Measurements from ENCODE around the gene TSN. TPM values are rescaled to one million over a fixed set of nuclear protein-coding genes. Genes with fewer than 3 reads are reported as not detected.

TSN gene
- total RNA-seq, 1 experiment from 2014 or later, result 102 TPM

DNA sequence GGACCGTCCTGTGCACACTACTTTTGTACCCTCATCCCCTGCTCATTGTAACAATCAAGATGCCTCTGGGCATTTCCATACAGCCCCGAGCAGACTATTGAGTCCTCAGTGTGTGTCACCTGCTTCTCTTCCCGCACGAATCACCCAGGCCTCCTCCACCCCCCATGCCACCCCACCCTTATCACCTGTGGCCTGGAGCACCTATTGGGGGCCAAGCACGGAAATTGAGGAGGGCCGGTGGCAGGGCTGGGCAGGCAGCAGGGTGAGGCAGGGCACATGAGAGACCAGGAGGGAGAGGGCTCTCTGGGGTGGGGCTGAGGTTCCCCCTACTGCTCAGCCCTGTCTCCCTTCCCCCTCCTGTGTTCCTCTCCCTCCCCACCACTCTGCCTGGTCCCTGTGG lies 14.5 kb upstream of the TSN start:
- Histone ChIP-seq H3K4me2 (ENCODE audit: insufficient read depth, insufficient read length, low read length) (no peak overlapping the region), H2BK15ac (ENCODE audit: low read depth, low read length) (no peak overlapping the region), H3K23me2 (ENCODE audit: insufficient read length, low read depth, low read length, poor library complexity, severe bottlenecking) (peaks cover 4% of the 10 kb centered on the region), H3K79me2 (ENCODE audit: insufficient read depth, low read length) (peaks cover 7% of the 10 kb centered on the region), H3K18ac (ENCODE audit: insufficient read length, low read depth, low read length) (no peak overlapping the region), H2BK12ac (ENCODE audit: insufficient read length, low read depth, low read length) (no peak overlapping the region), H4K8ac (replicated peaks; ENCODE audit: insufficient read length, low read depth, low read length) (no peak overlapping the region), H4K91ac (ENCODE audit: insufficient read length, low read depth, low read length) (no peak overlapping the region), H4K20me1 (ENCODE audit: control insufficient read depth, insufficient read depth, insufficient read length) (no peaks in the 10 kb centered on the region), H3K9ac (ENCODE audit: extremely low read depth, insufficient read length, low read length) (no peak overlapping the region), H3K4me1 (ENCODE audit: insufficient read depth, low read length) (no peaks in the 10 kb centered on the region), H3K4ac (ENCODE audit: low read depth, low read length) (no peak overlapping the region), H2AK5ac (ENCODE audit: insufficient read length, low read length) (no peak overlapping the region), H3K14ac (ENCODE audit: insufficient read depth, low read length) (no peak overlapping the region), H3K27ac (ENCODE audit: insufficient read length, low read depth, low read length) (no peak overlapping the region), H2AFZ (ENCODE audit: low read length) (no peak overlapping the region), H3K9me3 (ENCODE audit: control insufficient read depth, low read depth, low read length) (no peaks in the 10 kb centered on the region), H3T11ph (ENCODE audit: low read length) (no peak overlapping the region), H2BK120ac (ENCODE audit: low read depth, low read length, poor library complexity, severe bottlenecking) (no peak overlapping the region), H3K23ac (ENCODE audit: insufficient read length, low read depth, low read length) (no peak overlapping the region), H3K27me3 (ENCODE audit: insufficient read depth, low read length) (no peaks in the 10 kb centered on the region), H2BK20ac (ENCODE audit: low read depth, low read length, poor library complexity, severe bottlenecking) (no peak overlapping the region), H2BK5ac (ENCODE audit: insufficient read length, low read length) (no peak overlapping the region), H3K79me1 (ENCODE audit: insufficient read depth, low read depth, low read length, poor library complexity, severe bottlenecking) (no peaks in the 10 kb centered on the region), H4K5ac (ENCODE audit: insufficient read length, low read depth, low read length) (no peak overlapping the region), H3K56ac (ENCODE audit: insufficient read length, low read depth, low read length) (no peak overlapping the region)
- Mint-ChIP-seq H3K36me3 (ENCODE audit: insufficient read depth in 1 of 3, low read depth in 3 of 3) (peaks cover 0 to 5% (median 0%) of the 10 kb centered on the region in 3 experiments; a peak in 3 of 7 replicates), H3K27ac (no peak overlapping the region), H3K9me3 (no peaks in the 10 kb centered on the region), H3K27me3 (ENCODE audit: low read depth) (no peaks in the 10 kb centered on the region; the same call in none of the 2 replicates), H3K4me3 (no peak overlapping the region), H3K4me1 (peaks cover 3 to 7% of the 10 kb centered on the region in 2 experiments; a peak in 2 of 4 replicates)
- WGBS (ENCODE audit: extremely low coverage, insufficient read length, low lambda C conversion rate), result no CpG with 5 or more reads among the region's 6 CpGs
- no peak for DNase-seq
- no peak for TF ChIP-seq CTCF (conservative IDR thresholded peaks at IDR 0.05)
